ENCODE measurements around the gene TMEM132C.

- TF ChIP-seq MYC (IDR thresholded peaks at IDR 0.05; ENCODE audit: borderline replicate concordance, low read length), result no peak
- TF ChIP-seq JUN (IDR thresholded peaks at IDR 0.05), result no peak
- no peak for TF ChIP-seq SREBF2 (IDR thresholded peaks at IDR 0.05)
- TF ChIP-seq, protein P1, sequence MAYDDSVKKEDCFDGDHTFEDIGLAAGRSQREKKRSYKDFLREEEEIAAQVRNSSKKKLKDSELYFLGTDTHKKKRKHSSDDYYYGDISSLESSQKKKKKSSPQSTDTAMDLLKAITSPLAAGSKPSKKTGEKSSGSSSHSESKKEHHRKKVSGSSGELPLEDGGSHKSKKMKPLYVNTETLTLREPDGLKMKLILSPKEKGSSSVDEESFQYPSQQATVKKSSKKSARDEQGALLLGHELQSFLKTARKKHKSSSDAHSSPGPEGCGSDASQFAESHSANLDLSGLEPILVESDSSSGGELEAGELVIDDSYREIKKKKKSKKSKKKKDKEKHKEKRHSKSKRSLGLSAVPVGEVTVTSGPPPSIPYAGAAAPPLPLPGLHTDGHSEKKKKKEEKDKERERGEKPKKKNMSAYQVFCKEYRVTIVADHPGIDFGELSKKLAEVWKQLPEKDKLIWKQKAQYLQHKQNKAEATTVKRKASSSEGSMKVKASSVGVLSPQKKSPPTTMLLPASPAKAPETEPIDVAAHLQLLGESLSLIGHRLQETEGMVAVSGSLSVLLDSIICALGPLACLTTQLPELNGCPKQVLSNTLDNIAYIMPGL (CRISPR knock-in tag; IDR thresholded peaks at IDR 0.05; ENCODE audit: borderline replicate concordance), result no peak
- no peak for TF ChIP-seq CBX2 (IDR thresholded peaks at IDR 0.05; ENCODE audit: borderline replicate concordance, low read depth)
- no peak for TF ChIP-seq KDM5A (IDR thresholded peaks at IDR 0.05)
- TF ChIP-seq, protein P2, sequence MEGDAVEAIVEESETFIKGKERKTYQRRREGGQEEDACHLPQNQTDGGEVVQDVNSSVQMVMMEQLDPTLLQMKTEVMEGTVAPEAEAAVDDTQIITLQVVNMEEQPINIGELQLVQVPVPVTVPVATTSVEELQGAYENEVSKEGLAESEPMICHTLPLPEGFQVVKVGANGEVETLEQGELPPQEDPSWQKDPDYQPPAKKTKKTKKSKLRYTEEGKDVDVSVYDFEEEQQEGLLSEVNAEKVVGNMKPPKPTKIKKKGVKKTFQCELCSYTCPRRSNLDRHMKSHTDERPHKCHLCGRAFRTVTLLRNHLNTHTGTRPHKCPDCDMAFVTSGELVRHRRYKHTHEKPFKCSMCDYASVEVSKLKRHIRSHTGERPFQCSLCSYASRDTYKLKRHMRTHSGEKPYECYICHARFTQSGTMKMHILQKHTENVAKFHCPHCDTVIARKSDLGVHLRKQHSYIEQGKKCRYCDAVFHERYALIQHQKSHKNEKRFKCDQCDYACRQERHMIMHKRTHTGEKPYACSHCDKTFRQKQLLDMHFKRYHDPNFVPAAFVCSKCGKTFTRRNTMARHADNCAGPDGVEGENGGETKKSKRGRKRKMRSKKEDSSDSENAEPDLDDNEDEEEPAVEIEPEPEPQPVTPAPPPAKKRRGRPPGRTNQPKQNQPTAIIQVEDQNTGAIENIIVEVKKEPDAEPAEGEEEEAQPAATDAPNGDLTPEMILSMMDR (IDR thresholded peaks at IDR 0.05), result no peak
- no peak for TF ChIP-seq TP53 (CRISPR knock-in tag; IDR thresholded peaks at IDR 0.05)
- no peak for TF ChIP-seq RFX5 (IDR thresholded peaks at IDR 0.05)
- TF ChIP-seq EP300 (IDR thresholded peaks at IDR 0.05), result no peak
- TF ChIP-seq RCOR1 (IDR thresholded peaks at IDR 0.05; ENCODE audit: low read depth, low read length), result no peak
Measured at GRCh38 chr12:128266086-128266485, 884 bp upstream of the TMEM132C start.
